Measurements from ENCODE around the gene CCHCR1. TPM values are rescaled to one million over a fixed set of nuclear protein-coding genes. Genes with fewer than 3 reads are reported as not detected.
A peak's percentile ranks its signal among the peaks of the same experiment; 100 is the strongest.

Gene CCHCR1
- total RNA-seq, 1 experiment from 2014 or later, result 45.5 TPM

DNA sequence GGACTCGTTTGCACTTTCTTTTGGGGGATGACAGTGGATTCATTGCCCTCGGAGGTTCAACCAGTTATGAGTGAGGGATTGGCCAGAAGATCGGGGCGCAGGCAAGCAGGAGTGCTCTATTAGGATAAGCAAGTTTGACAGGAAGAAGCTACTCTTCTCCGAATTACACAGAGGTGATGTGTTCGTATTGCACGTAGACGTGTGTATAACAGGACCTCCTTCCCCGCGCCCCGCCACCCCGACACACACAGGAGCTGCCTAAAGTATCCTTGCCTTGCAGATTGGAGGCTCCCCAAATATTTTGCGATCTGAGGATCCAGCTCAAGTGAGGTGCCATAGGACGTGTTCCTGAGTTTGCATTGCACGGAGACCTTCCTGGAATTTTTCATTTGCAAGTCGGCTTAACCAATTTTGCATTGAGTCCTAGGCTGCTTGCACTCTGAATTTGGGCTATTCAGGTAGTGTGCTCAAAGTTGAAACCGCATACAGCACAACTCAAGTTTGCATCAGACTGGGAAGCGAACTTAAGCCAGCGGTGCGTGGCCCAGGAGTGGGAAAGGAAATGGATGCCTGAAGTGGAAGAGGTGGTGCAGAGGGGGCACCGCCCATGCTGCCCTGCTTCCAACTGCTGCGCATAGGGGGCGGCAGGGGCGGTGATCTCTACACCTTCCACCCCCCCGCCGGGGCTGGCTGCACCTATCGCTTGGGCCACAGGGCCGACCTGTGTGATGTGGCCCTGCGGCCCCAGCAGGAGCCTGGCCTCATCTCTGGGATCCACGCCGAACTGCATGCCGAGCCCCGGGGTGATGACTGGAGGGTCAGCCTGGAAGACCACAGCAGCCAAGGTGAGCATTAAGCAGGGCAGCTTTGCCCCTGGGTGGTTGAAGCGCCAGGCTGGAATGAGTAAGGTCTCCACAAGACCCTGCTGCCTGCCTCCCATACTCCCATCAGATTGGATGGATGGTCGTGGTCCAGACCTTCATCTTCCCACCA is 1.6 kb upstream of the CCHCR1 start:
- no peak overlapping the region for H3K56ac ChIP-seq (ENCODE audit: insufficient read length, low read depth, low read length)
- Mint-ChIP-seq H3K9me3 (no peaks in the 10 kb centered on the region), H3K27ac (peak overlapping the region in 2 of 3 experiments; percentile 41 to 94; a peak in 4 of 7 replicates), H3K4me3 (peak overlapping the region; percentile 92), H3K36me3 (ENCODE audit: insufficient read depth in 1 of 3, low read depth in 3 of 3) (peaks cover 28 to 59% (median 54%) of the 10 kb centered on the region in 3 experiments; a peak in 6 of 7 replicates), H3K27me3 (ENCODE audit: low read depth) (peaks cover 2% of the 10 kb centered on the region; the same call in 1 of the 2 replicates), H3K4me1 (peaks cover 35 to 47% of the 10 kb centered on the region in 2 experiments)
- H3K4me1 ChIP-seq (ENCODE audit: insufficient read depth, low read length), result peaks cover 11% of the 10 kb centered on the region; the same call in 1 of the 2 replicates
- H4K20me1 ChIP-seq (ENCODE audit: control insufficient read depth, insufficient read depth, insufficient read length), result no peaks in the 10 kb centered on the region
- H3K27ac ChIP-seq (ENCODE audit: insufficient read length, low read depth, low read length), result no peak overlapping the region
- TF ChIP-seq, protein P1, sequence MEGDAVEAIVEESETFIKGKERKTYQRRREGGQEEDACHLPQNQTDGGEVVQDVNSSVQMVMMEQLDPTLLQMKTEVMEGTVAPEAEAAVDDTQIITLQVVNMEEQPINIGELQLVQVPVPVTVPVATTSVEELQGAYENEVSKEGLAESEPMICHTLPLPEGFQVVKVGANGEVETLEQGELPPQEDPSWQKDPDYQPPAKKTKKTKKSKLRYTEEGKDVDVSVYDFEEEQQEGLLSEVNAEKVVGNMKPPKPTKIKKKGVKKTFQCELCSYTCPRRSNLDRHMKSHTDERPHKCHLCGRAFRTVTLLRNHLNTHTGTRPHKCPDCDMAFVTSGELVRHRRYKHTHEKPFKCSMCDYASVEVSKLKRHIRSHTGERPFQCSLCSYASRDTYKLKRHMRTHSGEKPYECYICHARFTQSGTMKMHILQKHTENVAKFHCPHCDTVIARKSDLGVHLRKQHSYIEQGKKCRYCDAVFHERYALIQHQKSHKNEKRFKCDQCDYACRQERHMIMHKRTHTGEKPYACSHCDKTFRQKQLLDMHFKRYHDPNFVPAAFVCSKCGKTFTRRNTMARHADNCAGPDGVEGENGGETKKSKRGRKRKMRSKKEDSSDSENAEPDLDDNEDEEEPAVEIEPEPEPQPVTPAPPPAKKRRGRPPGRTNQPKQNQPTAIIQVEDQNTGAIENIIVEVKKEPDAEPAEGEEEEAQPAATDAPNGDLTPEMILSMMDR (conservative IDR thresholded peaks at IDR 0.05), result peak; percentile 54
- no peak overlapping the region for H4K8ac ChIP-seq (replicated peaks; ENCODE audit: insufficient read length, low read depth, low read length)
- H4K91ac ChIP-seq (ENCODE audit: insufficient read length, low read depth, low read length), result no peak overlapping the region
- no peaks in the 10 kb centered on the region for H3K27me3 ChIP-seq (ENCODE audit: insufficient read depth, low read length)
- H3K4me2 ChIP-seq (ENCODE audit: insufficient read depth, insufficient read length, low read length), result peak overlapping the region; percentile 93
- H3K79me1 ChIP-seq (ENCODE audit: insufficient read depth, low read depth, low read length, poor library complexity, severe bottlenecking), result no peaks in the 10 kb centered on the region
- H2BK20ac ChIP-seq (ENCODE audit: low read depth, low read length, poor library complexity, severe bottlenecking), result no peak overlapping the region
- no peak overlapping the region for H4K5ac ChIP-seq (ENCODE audit: insufficient read length, low read depth, low read length)
- peak; percentile 78 for DNase-seq
- no peaks in the 10 kb centered on the region for H3K9me3 ChIP-seq (ENCODE audit: control insufficient read depth, low read depth, low read length)
- no peak overlapping the region for H3K4ac ChIP-seq (ENCODE audit: low read depth, low read length)
- no peak overlapping the region for H2BK120ac ChIP-seq (ENCODE audit: low read depth, low read length, poor library complexity, severe bottlenecking)
- H2BK5ac ChIP-seq (ENCODE audit: insufficient read length, low read length), result no peak overlapping the region
- H2AK5ac ChIP-seq (ENCODE audit: insufficient read length, low read length), result no peak overlapping the region
- WGBS (ENCODE audit: extremely low coverage, insufficient read length, low lambda C conversion rate), result no CpG with 5 or more reads among the region's 35 CpGs
- no peak overlapping the region for H3T11ph ChIP-seq (ENCODE audit: low read length)
- H3K79me2 ChIP-seq (ENCODE audit: insufficient read depth, low read length), result no peaks in the 10 kb centered on the region
- H2BK12ac ChIP-seq (ENCODE audit: insufficient read length, low read depth, low read length), result no peak overlapping the region
- no peak overlapping the region for H2AFZ ChIP-seq (ENCODE audit: low read length)
- H3K9ac ChIP-seq (ENCODE audit: extremely low read depth, insufficient read length, low read length), result peak overlapping the region; percentile 2
- peaks cover 14% of the 10 kb centered on the region for H3K23me2 ChIP-seq (ENCODE audit: insufficient read length, low read depth, low read length, poor library complexity, severe bottlenecking)
- H3K18ac ChIP-seq (ENCODE audit: insufficient read length, low read depth, low read length), result no peak overlapping the region
- no peak overlapping the region for H2BK15ac ChIP-seq (ENCODE audit: low read depth, low read length)
- no peak overlapping the region for H3K14ac ChIP-seq (ENCODE audit: insufficient read depth, low read length)
- no peak overlapping the region for H3K23ac ChIP-seq (ENCODE audit: insufficient read length, low read depth, low read length)
